IMR-90 (cell line): ENCODE results near the gene TEX14. TPM values are rescaled to one million over a fixed set of nuclear protein-coding genes. Genes with fewer than 3 reads are reported as not detected.
A peak's percentile ranks its signal among the peaks of the same experiment; 100 is the strongest.
"Not testable (repeated sequence)": the region's sequence is repeated elsewhere in the genome, so short reads cannot be mapped to it uniquely, and the experiment has no call there.

ENCODE experiments used
- ATAC-seq: fragments of 200-7000 bp; cut with Tn5 transposase; 2 replicates; pipeline ENCODE4 v1.9.1; 2020; ENCODE audit warnings: low read depth, mild to moderate bottlenecking, moderate library complexity
- BruUV-seq: library from RNA; stranded (reverse); fragments of 400-500 nt; replicated peaks from 2 replicates; lab custom pipeline; 2021; lab: Mats Ljungman, UMichigan
- CTCF ChIA-PET: fragments of 300-600 bp; formaldehyde crosslinking; extraction: SDS; loops from one replicate; lab custom pipeline; 2021; ENCODE audit warnings: antibody characterized with exemption; lab: Yijun Ruan, JAX
- POLR2A ChIA-PET: fragments of 300-600 bp; sonication (Branson Sonifier 250); formaldehyde crosslinking; loops from one replicate; lab custom pipeline; 2022; ENCODE audit warnings: antibody characterized with exemption; ENCODE audit not compliant: unreplicated experiment; lab: Charles Lee
- DNase-seq: peaks from one replicate; pipeline ENCODE4 v3.0.0; 2013
- H2AFZ ChIP-seq: replicated peaks from 2 replicates; pipeline ENCODE3; 2013; ENCODE audit warnings: low read length, mild to moderate bottlenecking; ENCODE audit not compliant: poor library complexity
- H2AK5ac ChIP-seq: 2 replicates; pipeline ENCODE4 v1.6.1; 2013; ENCODE audit warnings: low read depth, low read length, inconsistent platforms
- H2AK9ac ChIP-seq: replicated peaks from 2 replicates; pipeline ENCODE3; 2013; ENCODE audit warnings: mild to moderate bottlenecking, low read depth, low read length, moderate library complexity; ENCODE audit not compliant: poor library complexity
- H2BK120ac ChIP-seq: 2 replicates; pipeline ENCODE4 v1.6.1; 2013; ENCODE audit warnings: low read depth, low read length, inconsistent platforms
- H2BK15ac ChIP-seq: 3 replicates; pipeline ENCODE4 v1.6.1; 2013; ENCODE audit warnings: low read depth, low read length, inconsistent platforms
- H2BK20ac ChIP-seq: 2 replicates; pipeline ENCODE4 v1.6.1; 2013; ENCODE audit warnings: low read depth, mild to moderate bottlenecking, inconsistent platforms, low read length, moderate library complexity
- H2BK5ac ChIP-seq: 2 replicates; pipeline ENCODE4 v1.6.1; 2013; ENCODE audit warnings: mild to moderate bottlenecking, low read depth, low read length, inconsistent platforms; ENCODE audit not compliant: poor library complexity, severe bottlenecking
- H3K14ac ChIP-seq: replicated peaks from 2 replicates; pipeline ENCODE4 v1.6.1; 2013; ENCODE audit warnings: low read depth, low read length, inconsistent platforms
- H3K18ac ChIP-seq: 2 replicates; pipeline ENCODE4 v1.6.1; 2013; ENCODE audit warnings: low read depth, low read length, control low read depth
- H3K23ac ChIP-seq: 2 replicates; pipeline ENCODE4 v1.6.1; 2013; ENCODE audit warnings: low read depth, low read length, inconsistent platforms
- H3K27ac ChIP-seq: 2 replicates; pipeline ENCODE4 v1.5.1; 2013; ENCODE audit warnings: mild to moderate bottlenecking, control low read depth, low read length; ENCODE audit not compliant: insufficient read depth
- H3K27me3 ChIP-seq: 2 replicates; pipeline ENCODE4 v1.6.1; 2013; ENCODE audit warnings: low read length; ENCODE audit not compliant: control insufficient read depth, insufficient read depth
- H3K36me3 ChIP-seq: 2 replicates; pipeline ENCODE4 v1.6.1; 2013; ENCODE audit warnings: low read length, mixed read lengths; ENCODE audit not compliant: control insufficient read depth, insufficient read depth
- H3K4ac ChIP-seq: 2 replicates; pipeline ENCODE4 v1.6.1; 2013; ENCODE audit warnings: low read depth, low read length, inconsistent platforms
- H3K4me1 ChIP-seq: 2 replicates; pipeline ENCODE4 v1.6.1; 2013; ENCODE audit warnings: low read length, mixed read lengths; ENCODE audit not compliant: control insufficient read depth, insufficient read depth
- H3K4me2 ChIP-seq: 2 replicates; pipeline ENCODE4 v1.6.1; 2013; ENCODE audit warnings: low read depth, mild to moderate bottlenecking, control low read depth, low read length, moderate library complexity
- H3K4me3 ChIP-seq: 2 replicates; pipeline ENCODE4 v1.5.1; 2013; ENCODE audit warnings: low read depth, mild to moderate bottlenecking, control low read depth, low read length, moderate library complexity; ENCODE audit not compliant: insufficient read depth
- H3K56ac ChIP-seq: 2 replicates; pipeline ENCODE4 v1.6.1; 2013; ENCODE audit warnings: low read length, inconsistent platforms; ENCODE audit not compliant: insufficient read depth; ENCODE audit errors: extremely low read depth
- H3K79me1 ChIP-seq, 2 experiments: 2 replicates each; pipeline ENCODE4 v1.6.1; 2013; ENCODE audit warnings: low read length in 2 of 2, inconsistent platforms in 1 of 2, low read depth in 1 of 2
- H3K9ac ChIP-seq: 2 replicates; pipeline ENCODE4 v1.6.1; 2013; ENCODE audit warnings: low read depth, low read length, control low read depth
- H3K9me1 ChIP-seq: 2 replicates; pipeline ENCODE4 v1.6.1; 2013; ENCODE audit warnings: low read length, inconsistent platforms; ENCODE audit not compliant: insufficient read depth
- H3K9me3 ChIP-seq: 2 replicates; pipeline ENCODE4 v1.6.1; 2013; ENCODE audit warnings: low read length; ENCODE audit not compliant: control insufficient read depth, insufficient read depth
- H4K20me1 ChIP-seq: 2 replicates; pipeline ENCODE4 v1.6.1; 2013; ENCODE audit warnings: low read length, inconsistent platforms; ENCODE audit not compliant: insufficient read depth
- H4K5ac ChIP-seq: 2 replicates; pipeline ENCODE4 v1.6.1; 2013; ENCODE audit warnings: mild to moderate bottlenecking, low read depth, low read length, control low read depth
- H4K8ac ChIP-seq, 2 experiments: 2 replicates each; pipeline ENCODE4 v1.6.1; 2013; ENCODE audit warnings: low read depth in 2 of 2, low read length in 2 of 2, control low read depth in 1 of 2, inconsistent platforms in 1 of 2
- H4K91ac ChIP-seq: 2 replicates; pipeline ENCODE4 v1.6.1; 2013; ENCODE audit warnings: low read depth, low read length, inconsistent platforms; ENCODE audit not compliant: insufficient read depth
- ELK1 ChIP-seq: fragments of 150-350 bp; IDR thresholded peaks from 2 replicates; pipeline ENCODE4 v1.6.1; 2016; ENCODE audit warnings: low read depth, mild to moderate bottlenecking, low read length, moderate library complexity, borderline replicate concordance
- MXI1 ChIP-seq: IDR thresholded peaks from 2 replicates; pipeline ENCODE4 v1.6.1; 2012; ENCODE audit warnings: low read depth, mild to moderate bottlenecking, low read length, moderate library complexity, borderline replicate concordance
- POLR2A ChIP-seq: IDR thresholded peaks from 2 replicates; pipeline ENCODE4 v1.6.1; 2012; ENCODE audit warnings: mild to moderate bottlenecking, low read depth, low read length
- RAD21 ChIP-seq: IDR thresholded peaks from 2 replicates; pipeline ENCODE4 v1.6.1; 2012; ENCODE audit warnings: low read length, improper control_type of control experiment
- RCOR1 ChIP-seq: IDR thresholded peaks from 2 replicates; pipeline ENCODE4 v1.6.1; 2012; ENCODE audit warnings: mild to moderate bottlenecking, low read length, improper control_type of control experiment; ENCODE audit not compliant: insufficient replicate concordance
- WGBS, 2 experiments: methylation state at CpG; one replicate each; pipeline versions ENCODE4 v1.1.5 to v1.1.7; 2013; ENCODE audit warnings: missing lambda C conversion rate in 2 of 2; ENCODE audit not compliant: insufficient read length in 1 of 2; ENCODE audit errors: extremely low coverage in 2 of 2; 5-methylcytosine and 5-hydroxymethylcytosine counted together
- dilution Hi-C: fragments of 300-500 bp; cut with HindIII; formaldehyde crosslinking; loops from one replicate; pipeline ENCODE4 v1.14.3; 2018; ENCODE audit warnings: low sequenced_read_pairs; ENCODE audit not compliant: unreplicated experiment
- in situ Hi-C: fragments of 300-500 bp; cut with MboI; formaldehyde crosslinking; loops from 3 replicates; pipeline ENCODE4 v1.14.3; 2019; ENCODE audit warnings: low sequenced_read_pairs, inconsistent platforms, mixed read lengths
- intact Hi-C: fragments of 100-400 bp; cut with micrococcal nuclease; formaldehyde crosslinking; loops from 2 replicates; pipeline ENCODE4 v1.10.0; 2022
- polyA plus RNA-seq, 3 experiments: library from polyadenylated mRNA; depleted of rRNA; stranded (reverse); fragments of >200 nt; gene quantifications; 2 replicates each; pipeline ENCODE4 v1.2.3, GENCODE V29; 2012; ENCODE audit warnings: low replicate concordance in 1 of 3
- total RNA-seq: library from RNA; depleted of rRNA; stranded (reverse); fragments of >200 nt; gene quantifications from 2 replicates; pipeline ENCODE4 v1.2.3, GENCODE V29; 2012
- TF ChIP-seq, protein P1 (sequence below): fragments of 150-350 bp; IDR thresholded peaks from 2 replicates; pipeline ENCODE4 v1.6.1; 2017; ENCODE audit warnings: mild to moderate bottlenecking, antibody characterized with exemption, low read length, low read depth

Gene TEX14
- total and polyA plus RNA-seq, 2 of the 4 experiments (the other 2 are of a cell fraction): not detected

DNA sequence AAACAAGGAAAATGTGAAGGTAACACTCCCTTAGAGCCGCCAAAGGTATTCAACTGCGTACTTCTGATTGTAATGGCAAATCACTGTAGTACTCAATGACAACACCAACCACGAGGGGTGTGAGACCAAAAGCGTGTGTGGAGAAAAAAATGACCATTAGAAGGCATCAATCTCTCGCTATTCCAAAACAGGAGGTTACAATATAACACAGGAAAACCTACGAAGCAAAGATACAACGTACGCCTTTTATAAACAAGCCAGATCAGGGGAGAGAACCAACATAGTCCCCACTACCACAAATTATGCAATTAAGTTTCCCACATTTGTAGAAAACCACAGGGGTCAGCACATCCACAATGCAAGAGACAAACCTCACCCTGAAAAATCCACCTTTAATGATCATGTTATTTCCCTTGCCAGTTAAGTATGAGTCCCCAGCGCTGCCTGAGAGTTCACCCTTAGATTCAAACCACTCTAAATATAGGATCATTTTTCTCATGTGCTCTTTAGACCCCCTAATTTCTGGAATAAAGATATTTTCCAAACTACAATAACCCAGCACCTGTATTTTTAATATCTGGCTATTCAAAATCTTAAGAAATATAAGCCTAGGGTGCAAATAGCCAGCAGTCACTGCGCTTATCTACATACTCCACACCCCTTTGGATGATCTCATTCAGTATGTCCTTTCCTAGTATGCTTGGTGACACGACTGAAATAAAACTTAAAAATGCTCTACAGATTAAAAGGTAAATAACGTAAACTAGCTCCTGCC lies 12.4 kb downstream of the TEX14 start:
- BruUV-seq: no TSS peak
- Histone ChIP-seq H2AK5ac (no peak overlapping the region), H2AFZ (no peak overlapping the region), H3K36me3 (no peaks in the 10 kb centered on the region), H3K14ac (no peak overlapping the region), H3K79me1 (no peaks in the 10 kb centered on the region), H3K18ac (no peak overlapping the region), H2BK15ac (no peak overlapping the region), H2AK9ac (no peak overlapping the region), H4K8ac (no peak overlapping the region), H3K4ac (no peak overlapping the region), H4K91ac (no peak overlapping the region), H3K4me1 (no peaks in the 10 kb centered on the region), H4K5ac (no peak overlapping the region), H3K9ac (no peak overlapping the region), H3K56ac (no peak overlapping the region), H2BK120ac (no peak overlapping the region), H3K9me1 (no peaks in the 10 kb centered on the region), H4K20me1 (no peaks in the 10 kb centered on the region), H3K23ac (no peak overlapping the region), H3K4me3 (no peak overlapping the region), H2BK5ac (no peak overlapping the region), H2BK20ac (no peak overlapping the region), H3K4me2 (no peak overlapping the region), H3K9me3 (no peaks in the 10 kb centered on the region), H3K27ac (no peak overlapping the region), H3K27me3 (no peaks in the 10 kb centered on the region)
- WGBS, 2 experiments: no CpG with 5 or more reads among the region's 12 CpGs
- intact Hi-C loops (no loop called here), dilution Hi-C loops (no loop called here), in situ Hi-C loops (no loop called here)
- POLR2A ChIA-PET: interaction anchor here (0.5 kb wide), 1 partner anchor 444 kb away, joined by 3 read pairs; no protein-coding TSS in a partner anchor
- CTCF ChIA-PET: no interaction called here
- DNase-seq: peak; percentile 52
- TF ChIP-seq ELK1 (no peak), MXI1 (no peak), RCOR1 (no peak), RAD21 (no peak), POLR2A (peak; percentile 86)
- TF ChIP-seq, protein P1, sequence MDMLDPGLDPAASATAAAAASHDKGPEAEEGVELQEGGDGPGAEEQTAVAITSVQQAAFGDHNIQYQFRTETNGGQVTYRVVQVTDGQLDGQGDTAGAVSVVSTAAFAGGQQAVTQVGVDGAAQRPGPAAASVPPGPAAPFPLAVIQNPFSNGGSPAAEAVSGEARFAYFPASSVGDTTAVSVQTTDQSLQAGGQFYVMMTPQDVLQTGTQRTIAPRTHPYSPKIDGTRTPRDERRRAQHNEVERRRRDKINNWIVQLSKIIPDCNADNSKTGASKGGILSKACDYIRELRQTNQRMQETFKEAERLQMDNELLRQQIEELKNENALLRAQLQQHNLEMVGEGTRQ: no peak
- no peak for ATAC-seq

DNA sequence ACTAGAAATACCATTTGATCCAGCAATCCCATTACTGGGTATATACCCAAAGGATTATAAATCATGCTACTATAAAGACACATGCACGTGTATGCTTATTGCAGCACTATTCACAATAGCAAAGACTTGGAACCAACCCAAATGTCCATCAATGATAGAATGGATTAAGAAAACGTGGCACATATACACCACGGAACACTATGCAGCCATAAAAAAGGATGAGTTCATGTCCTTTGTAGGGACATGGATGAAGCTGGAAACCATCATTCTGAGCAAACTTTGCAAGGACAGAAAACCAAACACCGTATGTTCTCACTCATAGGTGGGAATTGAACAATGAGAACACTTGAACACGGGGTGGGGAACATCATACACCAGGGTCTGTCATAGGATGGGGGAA lies 13.6 kb downstream of the TEX14 start:
- H2BK20ac ChIP-seq, H2AFZ ChIP-seq, H3K9ac ChIP-seq, H4K5ac ChIP-seq, H3K4ac ChIP-seq, CTCF ChIA-PET, H2AK5ac ChIP-seq, H2AK9ac ChIP-seq, H3K9me1 ChIP-seq, H3K23ac ChIP-seq, ATAC-seq, H3K4me3 ChIP-seq, H2BK120ac ChIP-seq, intact Hi-C loops, H4K91ac ChIP-seq, H3K18ac ChIP-seq, H3K4me2 ChIP-seq, BruUV-seq, dilution Hi-C loops, H3K79me1 ChIP-seq, DNase-seq, H4K8ac ChIP-seq, H3K4me1 ChIP-seq, H2BK5ac ChIP-seq, H2BK15ac ChIP-seq, H3K14ac ChIP-seq, H3K27ac ChIP-seq, H3K36me3 ChIP-seq, H4K20me1 ChIP-seq, H3K56ac ChIP-seq, POLR2A ChIA-PET, H3K27me3 ChIP-seq, H3K9me3 ChIP-seq, in situ Hi-C loops: not testable (repeated sequence)
- WGBS, 2 experiments: 100% methylated on average over 1 of the region's 5 CpGs; no CpG with 5 or more reads in 1 of the 2 experiments
